Astrocyte (in vitro differentiated cells and primary cell): ENCODE measurements around the gene RNF144A.

ENCODE experiments used
- EZH2 ChIP-seq: IDR thresholded peaks from 2 replicates; pipeline ENCODE4 v1.6.1; 2012; ENCODE audit warnings: mild to moderate bottlenecking, low read length, inconsistent platforms; ENCODE audit not compliant: insufficient read depth
- TF ChIP-seq, protein P1 (sequence below): IDR thresholded peaks from 2 replicates; pipeline ENCODE4 v1.5.1; 2011; ENCODE audit warnings: low read depth, mild to moderate bottlenecking, inconsistent platforms, low read length, moderate library complexity; ENCODE audit not compliant: insufficient read depth

DNA sequence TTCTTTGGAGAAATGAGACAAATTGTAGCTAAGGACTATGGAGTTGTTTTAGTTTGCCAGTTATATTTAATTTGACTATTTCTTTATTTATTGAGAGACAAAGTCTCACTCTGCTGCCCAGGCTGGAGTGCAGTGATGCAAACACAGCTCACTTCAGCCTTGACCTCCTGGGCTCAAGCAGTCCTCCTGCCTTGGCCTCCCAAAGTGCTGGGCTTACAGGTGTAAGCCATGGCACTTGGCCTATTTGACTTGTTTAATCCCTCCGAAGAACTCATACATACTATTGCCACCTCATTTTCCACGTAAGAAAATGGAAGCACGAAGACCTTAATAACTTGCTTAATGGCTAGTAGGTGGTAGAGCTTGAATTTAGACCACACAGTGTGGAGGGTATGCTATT lies 988 bp upstream of the RNF144A start:
- TF ChIP-seq, protein P1, sequence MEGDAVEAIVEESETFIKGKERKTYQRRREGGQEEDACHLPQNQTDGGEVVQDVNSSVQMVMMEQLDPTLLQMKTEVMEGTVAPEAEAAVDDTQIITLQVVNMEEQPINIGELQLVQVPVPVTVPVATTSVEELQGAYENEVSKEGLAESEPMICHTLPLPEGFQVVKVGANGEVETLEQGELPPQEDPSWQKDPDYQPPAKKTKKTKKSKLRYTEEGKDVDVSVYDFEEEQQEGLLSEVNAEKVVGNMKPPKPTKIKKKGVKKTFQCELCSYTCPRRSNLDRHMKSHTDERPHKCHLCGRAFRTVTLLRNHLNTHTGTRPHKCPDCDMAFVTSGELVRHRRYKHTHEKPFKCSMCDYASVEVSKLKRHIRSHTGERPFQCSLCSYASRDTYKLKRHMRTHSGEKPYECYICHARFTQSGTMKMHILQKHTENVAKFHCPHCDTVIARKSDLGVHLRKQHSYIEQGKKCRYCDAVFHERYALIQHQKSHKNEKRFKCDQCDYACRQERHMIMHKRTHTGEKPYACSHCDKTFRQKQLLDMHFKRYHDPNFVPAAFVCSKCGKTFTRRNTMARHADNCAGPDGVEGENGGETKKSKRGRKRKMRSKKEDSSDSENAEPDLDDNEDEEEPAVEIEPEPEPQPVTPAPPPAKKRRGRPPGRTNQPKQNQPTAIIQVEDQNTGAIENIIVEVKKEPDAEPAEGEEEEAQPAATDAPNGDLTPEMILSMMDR = no peak
- TF ChIP-seq EZH2 = no peak
